ENCODE results near the gene PTPRD. TPM values are rescaled to one million over a fixed set of nuclear protein-coding genes. Genes with fewer than 3 reads are reported as not detected.
"Not testable (repeated sequence)": the region's sequence is repeated elsewhere in the genome, so short reads cannot be mapped to it uniquely, and the experiment has no call there.

PTPRD gene
- polyA plus RNA-seq, 1 donor, result 88.9 TPM

DNA sequence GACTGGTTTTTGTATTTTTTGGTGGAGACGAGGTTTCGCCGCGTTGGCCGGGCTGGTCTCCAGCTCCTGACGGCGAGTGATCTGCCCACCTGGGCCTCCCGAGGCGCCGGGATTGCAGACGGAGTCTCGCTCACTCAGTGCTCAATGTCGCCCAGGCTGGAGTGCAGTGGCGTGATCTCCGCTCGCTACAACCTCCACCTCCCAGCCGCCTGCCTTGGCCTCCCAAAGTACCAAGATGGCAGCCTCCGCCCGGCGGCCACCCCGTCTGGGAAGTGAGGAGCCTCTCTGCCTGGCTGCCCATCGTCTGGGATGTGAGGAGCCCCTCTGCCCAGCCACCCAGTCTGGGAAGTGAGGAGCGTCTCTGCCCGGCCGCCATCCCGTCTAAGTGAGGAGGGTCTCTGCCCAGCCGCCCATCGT is 163.6 kb downstream of the PTPRD start:
- not testable (repeated sequence) for DNase-seq

GRCh38 chr9:10447036-10447435 is 165.8 kb downstream of the PTPRD start:
- DNase-seq, result no peak

GRCh38 chr9:10443868-10444204 is 169.0 kb downstream of the PTPRD start:
- no peak for DNase-seq

GRCh38 chr9:10443181-10443867 is 169.5 kb downstream of the PTPRD start:
- no peak for DNase-seq

GRCh38 chr9:10438955-10439354 is 173.8 kb downstream of the PTPRD start:
- DNase-seq, result no peak

- DNase-seq, result no peak
Measured at GRCh38 chr9:10436756-10437155, 176.0 kb downstream of the PTPRD start.

GRCh38 chr9:10434412-10434811 is 178.4 kb downstream of the PTPRD start:
- no peak for DNase-seq

DNA sequence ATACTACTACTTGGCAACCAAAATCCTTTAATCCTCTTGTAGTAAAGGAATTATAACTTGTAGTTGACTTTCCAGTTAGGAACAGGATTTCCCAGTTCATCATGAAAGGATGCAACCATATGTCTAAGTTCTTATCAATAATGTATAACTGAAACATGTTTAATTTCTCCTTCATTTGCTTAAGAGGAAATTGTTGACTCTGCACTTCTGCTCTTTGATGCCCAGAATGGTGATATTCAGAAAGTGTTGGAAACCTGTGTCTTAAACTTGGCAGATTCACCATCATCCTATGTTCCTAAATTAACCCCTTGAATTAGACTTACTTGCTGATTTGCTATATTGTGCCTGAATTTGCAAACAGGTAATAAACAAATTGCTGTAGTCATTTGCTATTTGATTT is 201.5 kb downstream of the PTPRD start:
- no peak for DNase-seq

GRCh38 chr9:10403283-10403682 is 209.5 kb downstream of the PTPRD start:
- no peak for DNase-seq

DNA sequence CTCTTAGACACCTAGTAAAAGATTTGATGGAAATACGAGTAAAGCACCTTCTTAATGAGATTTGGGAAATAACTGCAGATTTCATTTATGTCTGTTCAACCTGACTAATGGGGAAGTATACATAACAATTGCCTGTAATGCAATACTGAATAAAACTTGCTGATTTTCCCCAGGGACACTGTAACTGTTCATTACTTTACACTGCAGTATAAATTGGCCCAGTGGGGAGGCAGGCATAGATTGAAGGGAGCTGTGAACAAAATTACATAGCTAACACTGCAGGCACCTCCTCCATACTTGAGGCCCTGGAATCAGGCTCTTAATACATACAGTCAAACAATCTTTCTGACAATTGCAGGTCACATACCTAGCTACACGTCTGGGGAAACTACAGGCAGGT is 216.2 kb downstream of the PTPRD start:
- no peak for DNase-seq

GRCh38 chr9:10387282-10387681 is 225.5 kb downstream of the PTPRD start:
- DNase-seq, result no peak

DNA sequence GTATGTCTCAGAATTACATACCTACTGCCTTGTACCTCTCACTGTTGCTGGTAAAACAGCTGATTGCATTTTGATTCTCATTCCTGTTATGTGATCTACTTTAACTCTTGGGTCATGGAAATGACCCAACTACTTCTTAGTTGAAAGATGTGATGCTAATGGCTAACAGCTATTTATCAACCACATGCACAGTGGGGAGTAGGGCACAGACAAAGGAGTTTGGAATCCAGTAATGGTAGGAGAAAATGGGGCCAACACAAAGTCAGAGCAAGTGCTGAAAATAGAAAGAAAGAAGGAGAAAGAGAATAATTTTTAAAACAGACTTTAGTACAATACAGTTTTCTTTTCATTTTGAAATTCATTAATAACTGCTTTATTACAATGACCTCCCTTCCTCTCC is 241.0 kb downstream of the PTPRD start:
- no peak for DNase-seq

DNA sequence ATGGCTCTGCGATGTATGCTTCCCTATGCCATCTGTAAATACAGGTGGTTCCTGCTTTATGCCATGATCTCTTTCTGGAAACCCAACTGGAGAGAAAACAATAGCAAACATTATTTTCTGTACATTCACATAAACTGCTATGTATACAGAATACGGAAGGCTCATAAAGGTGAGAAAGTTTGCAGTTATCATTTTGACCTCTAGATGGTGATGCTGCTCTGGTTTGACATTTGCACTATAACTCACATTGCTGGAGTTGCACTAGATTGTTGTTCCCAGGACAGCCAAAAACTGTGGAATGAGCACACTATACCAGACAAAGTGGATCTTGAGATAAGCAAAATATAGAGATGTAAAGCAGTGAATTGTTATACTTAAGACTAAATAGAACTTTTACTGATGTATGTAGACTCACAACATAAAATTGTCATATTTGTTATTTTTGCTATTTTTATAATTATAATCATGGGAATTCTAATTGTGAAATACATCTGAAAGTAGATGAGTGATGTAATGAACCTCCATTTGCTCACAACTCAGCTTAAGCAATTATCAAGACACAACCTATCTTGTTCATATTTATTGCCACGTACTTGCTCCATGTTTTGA is 246.5 kb downstream of the PTPRD start:
- peak; percentile 30 for DNase-seq

- no peak for DNase-seq
Measured at GRCh38 chr9:10354591-10354990, 258.2 kb downstream of the PTPRD start.

DNA sequence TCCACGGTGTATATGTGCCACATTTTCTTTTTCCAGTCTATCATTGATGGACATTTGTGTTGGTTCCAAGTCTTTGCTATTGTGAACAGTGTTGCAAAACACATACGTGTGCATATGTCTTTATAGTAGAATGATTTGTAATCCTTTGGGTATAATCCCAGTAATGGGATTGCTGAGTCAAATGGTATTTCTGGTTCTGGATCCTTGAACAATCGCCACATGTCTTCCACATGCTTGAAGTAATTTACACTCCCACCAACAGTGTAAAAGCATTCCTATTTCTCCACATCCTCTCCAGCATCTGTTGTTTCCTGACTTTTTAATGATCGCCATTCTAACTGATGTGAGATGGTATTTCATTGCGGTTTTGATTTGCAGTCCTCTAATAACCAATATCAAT is 267.2 kb downstream of the PTPRD start:
- not testable (repeated sequence) for DNase-seq

- no peak for DNase-seq
Measured at GRCh38 chr9:10341057-10341456, 271.7 kb downstream of the PTPRD start.

GRCh38 chr9:10339152-10339551 is 273.6 kb downstream of the PTPRD start:
- no peak for DNase-seq

DNA sequence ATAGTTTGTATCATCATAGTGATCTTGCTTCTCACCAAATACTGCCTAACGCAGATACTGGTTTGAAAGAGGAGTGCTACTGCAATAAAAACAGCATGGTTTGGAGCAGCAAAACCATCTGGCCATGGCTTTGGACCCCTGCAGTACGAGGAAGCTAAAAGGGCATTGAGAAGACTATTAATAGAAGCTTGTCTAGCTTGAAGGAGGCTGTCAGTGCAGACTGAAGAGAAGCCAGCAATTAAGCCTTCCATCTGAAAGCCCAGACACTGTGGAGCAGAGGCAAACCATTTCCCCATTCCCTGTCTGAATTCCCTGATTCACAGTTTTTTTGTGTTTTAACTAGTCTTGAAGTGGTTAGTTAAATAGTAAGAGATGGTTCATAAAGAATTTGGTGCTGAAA is 281.6 kb downstream of the PTPRD start:
- DNase-seq, result no peak

GRCh38 chr9:10282084-10282483 is 330.7 kb downstream of the PTPRD start:
- no peak for DNase-seq

DNA sequence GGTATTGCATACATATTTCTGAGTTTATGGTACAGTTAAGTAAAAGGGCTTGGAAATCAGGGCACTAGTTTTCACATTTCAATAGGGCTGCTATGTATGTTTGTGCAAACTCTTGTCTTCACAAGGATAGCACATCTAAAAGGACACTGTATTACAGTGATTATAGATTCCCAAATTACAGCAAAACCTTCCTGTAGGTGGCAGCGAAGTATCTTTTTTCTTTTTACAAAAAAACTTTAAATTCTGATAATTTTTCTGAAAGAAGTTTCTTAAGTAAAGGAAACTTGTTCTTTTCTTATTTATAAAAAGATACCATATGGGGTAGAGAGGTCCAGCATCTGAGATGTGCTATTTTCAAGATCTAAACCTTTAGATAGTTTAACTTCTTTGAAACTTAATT is 337.8 kb downstream of the PTPRD start:
- DNase-seq, result no peak

DNA sequence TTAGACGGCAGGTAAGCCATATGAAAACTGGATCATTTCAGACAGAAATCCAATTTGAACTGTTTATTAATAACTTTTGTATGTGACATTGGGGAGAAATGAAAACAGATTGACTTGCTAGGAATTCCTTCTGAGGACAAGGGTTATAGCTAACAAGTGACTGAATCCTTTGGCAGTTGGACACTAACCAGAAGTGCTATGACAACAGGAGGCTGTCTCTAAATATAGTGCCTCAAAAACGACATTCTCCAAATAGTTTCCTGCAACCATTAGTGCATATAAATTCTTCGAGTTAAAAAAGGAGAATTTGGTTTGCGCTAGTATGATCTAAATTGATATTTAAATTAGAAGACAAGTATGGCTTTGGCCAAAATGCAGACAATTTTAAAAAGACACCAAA is 338.6 kb downstream of the PTPRD start:
- no peak for DNase-seq

- DNase-seq, result no peak
Measured at GRCh38 chr9:10272830-10273229, 340.0 kb downstream of the PTPRD start.

GRCh38 chr9:10268531-10269485 is 344.0 kb downstream of the PTPRD start:
- DNase-seq, result no peak

Data from hindlimb muscle (tissue), 1 donor.